ENCODE data around the gene ALOX12. TPM values are rescaled to one million over a fixed set of nuclear protein-coding genes. Genes with fewer than 3 reads are reported as not detected.

ALOX12 gene
- total and polyA plus RNA-seq, 8 donors, result 0.92 to 3.4 TPM; not detected in 6

DNA sequence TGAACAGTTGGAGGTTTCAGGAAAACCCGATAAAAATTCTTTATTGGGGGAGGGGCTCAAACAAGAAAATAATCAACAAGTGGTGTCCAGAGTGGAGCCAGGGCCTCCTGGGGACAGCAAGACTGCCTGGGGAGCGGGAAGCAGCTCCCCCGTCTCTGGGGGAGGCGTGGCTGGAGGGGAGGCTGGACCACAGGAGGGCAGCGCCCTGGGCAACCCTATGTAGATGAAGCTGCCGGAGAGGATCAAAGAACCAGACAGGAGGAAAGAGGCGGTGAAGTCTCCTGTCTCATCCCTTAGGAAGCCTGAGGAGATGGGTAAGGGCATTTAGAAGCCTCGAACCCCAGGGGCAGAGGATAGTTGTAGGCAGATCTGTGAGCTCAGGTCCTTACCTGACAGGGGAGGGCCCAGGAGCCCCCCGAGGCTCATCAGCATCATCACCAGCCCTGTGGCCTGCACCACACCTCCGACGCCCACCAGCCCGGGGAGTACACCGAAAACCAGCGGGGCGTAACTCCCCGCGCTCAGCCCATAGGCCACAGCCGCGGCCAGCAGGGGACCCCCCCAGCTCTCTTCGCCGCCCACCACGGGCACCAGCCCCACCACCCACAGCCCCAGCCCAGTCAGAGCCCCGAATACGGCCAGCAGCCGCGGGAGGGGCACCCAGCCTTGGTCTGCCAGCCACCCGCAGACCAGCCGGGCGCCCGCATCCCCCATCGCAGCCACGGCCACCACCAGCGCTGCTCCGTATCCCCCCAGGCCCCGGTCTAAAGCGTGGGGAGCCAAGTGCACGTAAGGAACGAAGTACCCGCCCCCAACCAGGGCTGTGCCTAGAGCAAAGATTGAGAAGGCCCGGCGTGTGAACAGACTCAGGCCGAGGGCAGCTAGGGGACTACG is 46.0 kb downstream of the ALOX12 start:
- TF ChIP-seq EP300 (IDR thresholded peaks at IDR 0.05), result no peak
- TF ChIP-seq POLR2A (IDR thresholded peaks at IDR 0.05), result no peak
- no peak for TF ChIP-seq POLR2AphosphoS5 (IDR thresholded peaks at IDR 0.05)
- TF ChIP-seq, protein P1, sequence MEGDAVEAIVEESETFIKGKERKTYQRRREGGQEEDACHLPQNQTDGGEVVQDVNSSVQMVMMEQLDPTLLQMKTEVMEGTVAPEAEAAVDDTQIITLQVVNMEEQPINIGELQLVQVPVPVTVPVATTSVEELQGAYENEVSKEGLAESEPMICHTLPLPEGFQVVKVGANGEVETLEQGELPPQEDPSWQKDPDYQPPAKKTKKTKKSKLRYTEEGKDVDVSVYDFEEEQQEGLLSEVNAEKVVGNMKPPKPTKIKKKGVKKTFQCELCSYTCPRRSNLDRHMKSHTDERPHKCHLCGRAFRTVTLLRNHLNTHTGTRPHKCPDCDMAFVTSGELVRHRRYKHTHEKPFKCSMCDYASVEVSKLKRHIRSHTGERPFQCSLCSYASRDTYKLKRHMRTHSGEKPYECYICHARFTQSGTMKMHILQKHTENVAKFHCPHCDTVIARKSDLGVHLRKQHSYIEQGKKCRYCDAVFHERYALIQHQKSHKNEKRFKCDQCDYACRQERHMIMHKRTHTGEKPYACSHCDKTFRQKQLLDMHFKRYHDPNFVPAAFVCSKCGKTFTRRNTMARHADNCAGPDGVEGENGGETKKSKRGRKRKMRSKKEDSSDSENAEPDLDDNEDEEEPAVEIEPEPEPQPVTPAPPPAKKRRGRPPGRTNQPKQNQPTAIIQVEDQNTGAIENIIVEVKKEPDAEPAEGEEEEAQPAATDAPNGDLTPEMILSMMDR (IDR thresholded peaks at IDR 0.05), result no peak
- no peak for DNase-seq

DNA sequence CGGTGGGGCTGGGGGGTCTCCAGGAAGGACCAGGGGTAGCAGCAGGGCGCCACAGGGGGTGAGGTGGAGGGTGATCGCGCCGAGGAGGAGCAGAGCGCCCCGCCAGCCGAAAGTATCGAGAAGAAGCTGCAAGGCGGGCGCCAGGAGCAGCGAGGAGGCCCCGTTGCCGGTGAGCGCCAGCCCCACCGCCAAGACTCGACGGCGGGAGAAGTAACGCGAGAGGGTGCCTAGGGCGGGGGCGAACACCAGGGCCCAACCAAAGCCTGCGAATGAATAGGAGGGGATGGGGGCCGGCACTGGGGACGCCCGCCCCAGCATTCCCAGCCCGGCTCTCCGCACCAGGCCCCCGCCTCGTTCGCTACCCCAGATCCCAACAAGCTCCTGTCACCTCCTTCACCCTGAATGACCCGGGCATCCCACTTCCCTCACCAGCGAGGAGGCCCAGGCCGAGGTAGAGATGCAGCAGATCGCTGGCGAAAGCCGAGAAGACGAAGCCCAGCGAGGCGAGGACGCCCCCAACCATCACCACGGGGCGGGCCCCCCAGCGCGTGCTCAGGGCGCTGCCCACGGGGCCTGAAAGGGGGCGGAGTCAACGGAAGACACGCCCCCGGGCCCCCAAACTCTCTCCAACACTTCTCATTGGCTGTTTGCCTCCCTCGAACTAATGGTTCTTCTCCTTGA is 46.8 kb downstream of the ALOX12 start:
- Histone ChIP-seq H3K4me3 (peak overlapping the region; percentile 36 to 51 (median 43)), H3K36me3 (no peaks in the 10 kb centered on the region), H3K27me3 (peaks cover 0 to 51% (median 24%) of the 10 kb centered on the region in 3 donors), H3K27ac (peak overlapping the region in 2 of 5 donors; percentile 39 to 63), H3K4me1 (peaks cover 29 to 55% (median 47%) of the 10 kb centered on the region in 4 donors), H3K9me3 (no peaks in the 10 kb centered on the region)
- WGBS, 5 donors, result 14 to 32% (median 23%) methylated on average over 27 to 53 of the region's 53 CpGs
- TF ChIP-seq, protein P1 (IDR thresholded peaks at IDR 0.05), result no peak
- TF ChIP-seq POLR2A (IDR thresholded peaks at IDR 0.05), result no peak
- TF ChIP-seq POLR2AphosphoS5 (IDR thresholded peaks at IDR 0.05), result no peak
- no peak for TF ChIP-seq EP300 (IDR thresholded peaks at IDR 0.05)
- peak in 1 of 2 donors; percentile 68 for DNase-seq
- intact Hi-C loops (cut with DNase I; ENCODE audit: low total_unique reads), result no loop called here

More for the DNA sequence above, 46.0 kb downstream of the ALOX12 start:
- peak overlapping the region; percentile 36 to 51 (median 43) for H3K4me3 ChIP-seq
- no peaks in the 10 kb centered on the region for H3K9me3 ChIP-seq
- peak overlapping the region in 1 of 5 donors; percentile 10 for H3K27ac ChIP-seq
- H3K27me3 ChIP-seq, result peaks cover 0 to 49% (median 24%) of the 10 kb centered on the region in 3 donors
- H3K4me1 ChIP-seq, result peaks cover 29 to 51% (median 43%) of the 10 kb centered on the region in 4 donors
- intact Hi-C loops (cut with DNase I; ENCODE audit: low total_unique reads), result no loop called here
- H3K36me3 ChIP-seq, result no peaks in the 10 kb centered on the region
- WGBS, 5 donors, result 36 to 61% (median 52%) methylated on average over 20 to 43 of the region's 43 CpGs

DNA sequence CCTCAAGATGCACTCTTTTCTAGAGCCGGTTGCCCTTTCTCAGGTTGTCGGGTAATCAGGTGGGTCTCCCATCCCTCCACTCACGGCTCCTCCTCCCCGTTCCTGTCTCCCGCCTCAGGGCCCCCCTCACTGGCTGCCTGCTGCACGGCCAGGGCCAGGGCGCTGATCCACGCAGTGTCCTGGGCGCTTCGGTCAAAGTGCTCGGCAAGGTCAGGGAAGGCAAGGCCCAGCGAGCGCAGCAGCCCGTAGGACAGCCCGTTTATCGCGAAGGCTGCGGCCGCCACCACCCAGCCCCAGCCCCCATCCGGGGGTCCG is 47.3 kb downstream of the ALOX12 start:
- H3K27me3 ChIP-seq, result peaks cover 0 to 56% (median 24%) of the 10 kb centered on the region in 3 donors
- peak overlapping the region in 2 of 5 donors; percentile 39 to 63 for H3K27ac ChIP-seq
- TF ChIP-seq POLR2A (IDR thresholded peaks at IDR 0.05) (no peak), POLR2AphosphoS5 (IDR thresholded peaks at IDR 0.05) (no peak), EP300 (IDR thresholded peaks at IDR 0.05) (no peak)
- TF ChIP-seq, protein P1 (IDR thresholded peaks at IDR 0.05), result no peak
- H3K9me3 ChIP-seq, result no peaks in the 10 kb centered on the region
- DNase-seq, result no peak
- WGBS, 5 donors, result 4 to 9% (median 7%) methylated on average over 11 to 21 of the region's 21 CpGs
- no peaks in the 10 kb centered on the region for H3K36me3 ChIP-seq
- intact Hi-C loops (cut with DNase I; ENCODE audit: low total_unique reads), result no loop called here
- peak overlapping the region; percentile 36 to 51 (median 43) for H3K4me3 ChIP-seq
- peaks cover 29 to 55% (median 48%) of the 10 kb centered on the region in 4 donors for H3K4me1 ChIP-seq

DNA sequence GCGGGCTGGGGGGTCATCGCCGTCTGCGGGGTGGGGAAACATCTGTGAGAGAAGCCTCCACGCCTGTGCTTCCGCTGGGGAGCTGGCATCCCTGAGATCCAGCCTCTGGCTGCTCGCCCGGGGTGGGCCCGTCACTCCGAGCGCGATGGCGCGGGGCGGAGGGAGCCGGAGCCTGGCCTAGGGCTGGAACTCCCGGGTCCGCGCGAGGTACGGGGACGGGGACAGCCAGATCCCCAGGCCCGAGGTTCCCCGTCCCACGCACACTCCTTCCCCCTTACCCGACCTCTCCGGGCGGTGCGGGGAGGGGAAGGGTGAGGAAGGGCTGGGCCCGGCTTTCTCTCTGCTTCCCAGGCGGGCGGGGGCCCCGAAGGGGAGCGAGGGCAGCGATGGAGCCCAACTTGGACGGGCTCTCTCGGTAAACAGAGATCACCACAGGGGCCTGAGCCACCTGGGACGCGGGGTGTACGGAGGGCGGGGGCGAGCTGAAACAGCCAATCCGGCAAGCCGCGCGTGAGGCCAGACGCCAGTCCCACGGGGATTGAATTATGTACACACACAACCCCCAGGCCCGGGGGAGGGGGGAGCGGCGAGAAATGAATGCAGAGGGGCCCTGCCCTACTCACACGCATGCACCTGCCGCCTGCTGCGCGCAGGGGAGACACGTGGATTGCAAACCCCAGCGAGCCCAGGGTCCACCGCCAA is 47.8 kb downstream of the ALOX12 start, which contains the start of gene SLC16A11:
SLC16A11 (minus strand) TSS at position 596 of the 702 bp plus-strand sequence; CDS start at position 17, 579 bp downstream.
- H3K27me3 ChIP-seq, result peaks cover 0 to 61% (median 24%) of the 10 kb centered on the region in 3 donors
- intact Hi-C loops (cut with DNase I; ENCODE audit: low total_unique reads), result no loop called here
- H3K9me3 ChIP-seq, result no peaks in the 10 kb centered on the region
- peak within 1 kb of the TSS in 2 of 5 donors; percentile 39 to 63 for H3K27ac ChIP-seq
- WGBS, 5 donors, result 3 to 5% (median 4%) methylated on average over 16 to 58 of the region's 58 CpGs
- DNase-seq, result peak; percentile 59 to 83
- TF ChIP-seq, protein P1 (IDR thresholded peaks at IDR 0.05), result no peak
- no peak for TF ChIP-seq EP300 (IDR thresholded peaks at IDR 0.05)
- no peak for TF ChIP-seq POLR2AphosphoS5 (IDR thresholded peaks at IDR 0.05)
- no peak for TF ChIP-seq POLR2A (IDR thresholded peaks at IDR 0.05)
- H3K36me3 ChIP-seq, result no peaks in the 10 kb centered on the region
- peaks cover 29 to 55% (median 48%) of the 10 kb centered on the region in 4 donors for H3K4me1 ChIP-seq
- H3K4me3 ChIP-seq, result peak within 1 kb of the TSS; percentile 36 to 51 (median 43)

All from stomach (tissue), 9 donors.